HG02973 (cell line): ENCODE measurements around the gene TMEM205.
"Not testable (repeated sequence)": the region's sequence is repeated elsewhere in the genome, so short reads cannot be mapped to it uniquely, and the experiment has no call there.

ENCODE experiments used
- ATAC-seq: cut with Tn5 transposase; IDR thresholded peaks from one replicate; pipeline ENCODE4 v1.9.1; 2021; ENCODE audit warnings: moderate library complexity; ENCODE audit not compliant: unreplicated experiment

TMEM205 gene

GRCh38 chr19:11346104-11346940, at the start of gene TMEM205, which contains the start of gene CCDC159:
TMEM205 (minus strand) TSS chr19:11346268; CDS start chr19:11345619, 649 bp downstream.
CCDC159 (plus strand) TSS chr19:11346519; CDS start chr19:11346607, 88 bp downstream.
- ATAC-seq, result peak; percentile 83

DNA sequence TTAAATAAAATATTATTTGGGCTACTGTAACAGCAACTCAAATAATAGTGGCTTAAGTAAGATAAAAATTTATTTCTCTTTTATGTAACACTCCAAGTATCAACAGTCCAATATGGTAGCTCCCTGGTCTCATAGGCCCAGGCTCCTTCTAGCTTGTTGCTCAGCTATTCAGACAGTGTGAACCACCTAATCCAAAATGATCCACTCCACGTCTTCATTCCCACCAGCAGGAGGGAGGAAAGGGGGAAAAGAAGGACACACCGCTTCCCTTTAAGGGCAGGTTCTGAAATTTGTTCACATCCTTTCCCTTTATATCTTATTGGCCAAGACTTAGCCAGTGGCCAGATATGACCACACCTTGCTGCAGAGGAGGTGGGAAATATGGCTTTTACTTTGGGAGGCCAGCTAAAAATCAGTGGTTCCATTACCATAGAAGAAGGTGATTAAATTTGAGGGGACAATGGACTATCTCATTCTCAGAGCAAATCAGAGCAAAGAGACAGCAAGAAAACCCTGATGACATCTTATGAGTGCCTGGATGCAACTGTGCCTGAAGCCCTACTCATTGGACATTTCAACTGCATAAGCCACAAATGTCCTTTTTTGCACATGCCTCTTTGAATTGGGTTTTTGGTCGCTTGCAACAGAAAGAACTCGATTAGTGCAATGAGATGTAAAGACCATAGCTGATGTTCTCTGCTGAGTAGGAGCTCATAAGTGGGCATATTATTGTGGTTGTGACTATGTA, 45.0 kb upstream of the TMEM205 start:
- ATAC-seq, result no peak

- ATAC-seq, result no peak
These were observed 44.3 kb upstream of the TMEM205 start for GRCh38 chr19:11390359-11390758.

DNA sequence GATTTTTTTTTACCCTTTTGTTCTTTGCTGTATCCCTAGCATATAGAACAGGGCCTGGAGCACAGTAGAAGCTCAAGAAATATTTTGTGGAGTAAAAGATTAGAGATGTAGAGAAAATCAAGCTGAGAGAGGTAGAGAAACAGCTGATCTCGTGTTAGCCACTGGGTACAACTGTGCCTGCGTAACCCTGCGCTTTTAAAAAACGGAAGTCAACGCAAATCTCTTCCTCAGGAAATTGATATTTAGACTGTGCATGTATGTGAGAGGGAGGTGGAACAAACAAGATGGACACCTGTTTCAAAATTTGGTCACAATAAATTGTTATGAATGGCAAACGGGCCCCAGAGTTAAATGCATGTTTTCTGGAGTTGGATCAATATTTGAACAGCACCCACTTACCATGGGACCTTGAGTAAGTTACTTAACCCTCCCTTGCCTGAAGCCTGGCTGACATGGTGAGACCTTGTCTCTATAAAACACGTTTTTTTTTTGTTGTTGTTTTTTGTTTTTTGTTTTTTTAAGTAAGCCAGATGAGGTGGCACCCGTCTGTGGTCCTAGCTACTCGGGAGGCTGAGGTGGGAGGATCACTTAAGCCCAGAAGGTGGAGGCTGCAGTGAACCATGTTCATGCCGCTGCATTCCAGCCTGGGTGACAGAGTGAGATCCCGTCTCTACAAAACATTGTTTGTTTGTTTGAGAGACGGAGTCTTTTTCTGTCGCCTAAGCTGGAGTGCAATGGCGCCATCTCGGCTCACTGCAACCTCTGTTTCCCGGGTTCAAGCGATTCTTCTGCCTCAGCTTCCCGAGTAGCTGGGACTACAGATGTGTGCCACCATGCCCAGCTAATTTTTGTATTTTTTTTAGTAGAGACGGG, 41.3 kb upstream of the TMEM205 start:
- ATAC-seq, result no peak

GRCh38 chr19:11384778-11385129, 38.7 kb upstream of the TMEM205 start:
- ATAC-seq, result no peak

DNA sequence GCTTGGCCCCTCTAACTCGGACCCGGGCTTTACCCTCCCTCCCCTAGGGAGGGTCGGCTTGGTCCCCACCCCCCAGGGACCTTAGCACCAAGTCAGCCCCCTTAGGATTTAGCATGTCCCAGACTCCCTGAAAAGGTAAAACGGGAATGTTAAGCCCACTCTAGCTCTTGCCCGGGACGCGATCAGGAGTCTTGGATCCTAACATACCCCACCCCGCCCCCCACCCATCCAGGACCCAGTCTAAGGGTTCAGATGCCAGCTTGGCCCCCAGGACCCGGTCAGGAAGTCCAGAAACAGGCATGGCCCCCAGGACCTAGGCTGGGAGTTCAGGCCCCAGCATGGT, 37.6 kb upstream of the TMEM205 start:
- ATAC-seq, result no peak

- no peak for ATAC-seq
These were observed 37.0 kb upstream of the TMEM205 start for GRCh38 chr19:11382898-11383705.

DNA sequence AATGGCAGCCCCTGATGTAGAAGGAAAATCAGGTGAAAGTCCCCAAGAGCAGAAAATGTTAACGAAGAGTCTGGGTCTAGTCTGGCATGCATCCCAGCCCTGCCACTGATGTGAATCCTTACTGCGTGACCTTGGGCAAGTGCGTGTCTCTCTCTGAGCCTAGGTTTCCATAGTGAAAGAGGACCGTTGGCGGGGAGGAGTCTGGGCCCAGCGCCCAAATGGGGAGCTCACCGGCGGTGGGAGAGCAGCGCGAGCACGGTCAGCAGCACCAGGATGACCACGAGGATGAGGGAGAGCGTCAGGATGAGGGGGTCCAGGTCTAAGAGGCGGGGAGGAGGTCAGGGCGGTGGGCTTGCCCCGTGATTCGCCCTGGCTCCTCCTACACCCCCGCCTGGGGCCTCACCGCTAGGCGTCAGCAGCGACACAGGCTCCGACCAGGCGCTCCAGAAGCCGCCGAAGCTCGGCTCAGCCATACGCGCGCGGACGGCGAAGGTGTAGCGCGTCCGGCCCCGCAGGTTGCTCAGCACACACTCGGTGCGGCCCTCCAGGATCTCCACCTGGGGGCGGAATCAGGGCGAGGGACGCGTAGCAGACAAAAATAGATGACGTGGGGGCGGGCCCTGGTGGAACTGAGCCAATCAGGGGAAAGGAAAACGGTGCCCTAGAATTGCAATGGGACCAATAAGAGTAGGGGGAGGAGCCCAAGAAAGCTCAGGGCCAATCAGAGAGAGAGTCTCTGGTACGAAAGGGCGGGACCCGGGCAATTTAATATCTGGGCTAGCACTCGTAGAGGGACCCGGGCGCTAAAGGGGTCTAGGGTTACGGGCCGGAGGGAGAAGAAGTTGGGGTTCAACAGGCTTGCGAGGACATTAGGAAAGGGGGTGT, 34.8 kb upstream of the TMEM205 start:
- ATAC-seq, result peak; percentile 55

DNA sequence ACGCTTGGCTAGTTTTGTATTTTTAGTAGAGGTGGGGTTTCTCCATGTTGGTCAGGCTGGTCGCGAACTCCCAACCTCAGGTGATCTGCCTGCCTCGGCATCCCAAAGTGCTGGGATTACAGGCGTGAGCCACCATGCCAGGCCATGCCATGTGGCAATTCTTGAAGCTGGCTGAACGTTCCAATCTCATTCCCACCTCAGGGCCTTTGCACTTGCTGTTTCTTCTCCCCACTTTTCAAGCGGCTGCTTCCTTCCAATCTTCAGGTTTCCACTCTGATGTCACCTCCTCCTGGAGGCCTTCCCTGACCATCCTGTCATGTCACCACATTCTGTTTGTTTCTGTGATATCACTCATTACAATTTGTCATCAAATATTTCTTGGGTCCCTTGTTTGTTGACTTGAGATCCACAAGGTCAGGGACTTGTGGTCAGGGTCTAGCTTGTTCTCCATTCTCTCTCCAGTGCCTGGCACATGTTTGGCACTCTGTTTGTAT, 33.8 kb upstream of the TMEM205 start:
- no peak for ATAC-seq

- not testable (repeated sequence) for ATAC-seq
These were observed 33.3 kb upstream of the TMEM205 start for GRCh38 chr19:11379269-11379845.

GRCh38 chr19:11378319-11379189, 32.5 kb upstream of the TMEM205 start:
- no peak for ATAC-seq

GRCh38 chr19:11377756-11378155, 31.7 kb upstream of the TMEM205 start:
- no peak for ATAC-seq

DNA sequence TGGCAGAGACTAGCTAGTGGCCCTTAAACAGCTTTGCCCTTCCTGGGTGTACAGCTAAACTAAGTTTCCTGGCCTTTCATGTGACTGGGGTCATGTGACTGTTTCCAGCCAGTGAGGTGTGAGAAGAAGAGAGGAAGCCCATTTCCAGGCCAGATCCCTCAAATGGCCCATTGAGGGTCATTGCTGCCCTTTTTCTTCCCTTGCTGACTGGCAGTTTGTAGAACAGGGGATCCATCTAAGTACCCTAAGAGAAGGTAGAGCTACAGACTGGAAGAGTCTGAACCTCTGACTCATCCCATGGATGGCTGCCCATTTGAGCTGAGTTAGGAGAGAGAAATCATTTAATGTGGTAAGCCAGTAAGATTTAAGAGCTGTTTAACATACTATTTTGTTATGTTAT, 31.2 kb upstream of the TMEM205 start:
- ATAC-seq, result no peak

- no peak for ATAC-seq
These were observed 29.3 kb upstream of the TMEM205 start for GRCh38 chr19:11375143-11375948.

GRCh38 chr19:11374433-11375142, 28.5 kb upstream of the TMEM205 start, which contains the start of gene SWSAP1:
SWSAP1 (plus strand) TSS chr19:11374666; CDS start chr19:11374681, 15 bp downstream.
- ATAC-seq, result peak; percentile 79

GRCh38 chr19:11373885-11374432, 27.9 kb upstream of the TMEM205 start:
- ATAC-seq, result no peak
